A549 (cell line): ENCODE results near the gene RBM17.

ENCODE experiments used
- CBX2 ChIP-seq: fragments of 200-600 bp; sonication (generic); IDR thresholded peaks from 2 replicates; pipeline ENCODE4 v1.6.1; 2016; ENCODE audit warnings: low read depth, mild to moderate bottlenecking, borderline replicate concordance
- CEBPB ChIP-seq, 2 experiments: fragments of >200 bp in 1 of 2; sonication (Bioruptor Twin) in 1 of 2; formaldehyde crosslinking in 1 of 2; IDR thresholded peaks; 2 replicates each; pipeline ENCODE4 v1.6.1; 2012 to 2016
- EP300 ChIP-seq, 2 experiments: fragments of >200 bp; sonication (Bioruptor Twin); formaldehyde crosslinking; IDR thresholded peaks; 2 replicates in 1 of 2; 3 replicates in 1 of 2; pipeline ENCODE4 v1.6.1; 2016 to 2017
- KDM1A ChIP-seq: fragments of 200-600 bp; sonication (generic); IDR thresholded peaks from 2 replicates; pipeline ENCODE4 v1.6.1; 2016; ENCODE audit warnings: low read depth, mild to moderate bottlenecking
- MYC ChIP-seq: IDR thresholded peaks from 2 replicates; pipeline ENCODE4 v1.6.1; 2012; ENCODE audit warnings: mild to moderate bottlenecking, inconsistent platforms, low read length, improper control_type of control experiment, borderline replicate concordance
- TF ChIP-seq, protein P1 (sequence below): fragments of >200 bp; sonication (Bioruptor Twin); formaldehyde crosslinking; IDR thresholded peaks from 3 replicates; pipeline ENCODE4 v1.5.1; 2016

- TF ChIP-seq, protein P1, sequence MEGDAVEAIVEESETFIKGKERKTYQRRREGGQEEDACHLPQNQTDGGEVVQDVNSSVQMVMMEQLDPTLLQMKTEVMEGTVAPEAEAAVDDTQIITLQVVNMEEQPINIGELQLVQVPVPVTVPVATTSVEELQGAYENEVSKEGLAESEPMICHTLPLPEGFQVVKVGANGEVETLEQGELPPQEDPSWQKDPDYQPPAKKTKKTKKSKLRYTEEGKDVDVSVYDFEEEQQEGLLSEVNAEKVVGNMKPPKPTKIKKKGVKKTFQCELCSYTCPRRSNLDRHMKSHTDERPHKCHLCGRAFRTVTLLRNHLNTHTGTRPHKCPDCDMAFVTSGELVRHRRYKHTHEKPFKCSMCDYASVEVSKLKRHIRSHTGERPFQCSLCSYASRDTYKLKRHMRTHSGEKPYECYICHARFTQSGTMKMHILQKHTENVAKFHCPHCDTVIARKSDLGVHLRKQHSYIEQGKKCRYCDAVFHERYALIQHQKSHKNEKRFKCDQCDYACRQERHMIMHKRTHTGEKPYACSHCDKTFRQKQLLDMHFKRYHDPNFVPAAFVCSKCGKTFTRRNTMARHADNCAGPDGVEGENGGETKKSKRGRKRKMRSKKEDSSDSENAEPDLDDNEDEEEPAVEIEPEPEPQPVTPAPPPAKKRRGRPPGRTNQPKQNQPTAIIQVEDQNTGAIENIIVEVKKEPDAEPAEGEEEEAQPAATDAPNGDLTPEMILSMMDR = no peak
- TF ChIP-seq MYC (no peak), CBX2 (no peak), EP300 (IDR thresholded peaks at IDR 0.05) (no peak), CEBPB (IDR thresholded peaks at IDR 0.05) (no peak), KDM1A (no peak)
These were observed 40.4 kb upstream of the RBM17 start for GRCh38 chr10:6048281-6049030.
